ENCODE data around the gene PIR. TPM values are rescaled to one million over a fixed set of nuclear protein-coding genes. Genes with fewer than 3 reads are reported as not detected.

Gene PIR
- total RNA-seq, 4 donors from 2014 or later = 14.7 to 30.4 (median 19.1) TPM

DNA sequence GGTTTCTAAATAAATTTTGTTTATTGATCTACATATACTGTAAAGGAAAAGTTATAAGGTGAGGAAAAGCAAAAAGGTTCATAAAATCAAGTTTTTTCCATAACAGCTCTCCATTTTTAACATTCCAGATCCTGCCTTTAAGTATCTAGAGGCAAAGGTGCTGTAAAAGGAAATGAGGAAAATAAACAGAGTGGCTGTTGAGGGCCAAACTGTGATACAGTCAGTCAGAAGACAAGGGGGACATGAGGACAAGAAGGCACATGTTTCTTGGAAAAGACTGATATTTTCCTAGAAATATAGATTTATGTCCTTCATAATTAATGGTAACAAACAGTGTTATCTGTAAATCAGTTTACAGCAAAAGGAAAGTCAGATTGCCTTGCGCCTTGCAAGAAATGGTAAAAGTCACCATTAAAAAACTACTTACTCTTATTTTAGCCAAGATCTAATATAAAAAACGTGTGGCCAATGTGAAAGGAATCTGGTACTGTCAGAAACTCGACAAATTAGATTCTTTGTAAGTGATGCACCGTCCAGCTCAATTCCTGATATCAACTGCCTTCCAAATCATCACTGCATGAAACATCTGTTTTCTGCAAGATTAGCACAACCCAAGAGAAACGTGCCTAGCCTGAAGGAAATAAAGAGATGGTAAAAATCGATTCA, 75.0 kb downstream of the PIR start:
- Histone ChIP-seq H3K36me3 (no peaks in the 10 kb centered on the region), H3K4me3 (no peak overlapping the region), H3K9me3 (no peaks in the 10 kb centered on the region), H3K4me1 (no peaks in the 10 kb centered on the region), H3K27ac (no peak overlapping the region), H3K27me3 (no peaks in the 10 kb centered on the region)
- WGBS, 2 donors (ENCODE audit: low coverage in 1 of 2) = 28 to 45% methylated on average over 6 of the region's 6 CpGs
- ATAC-seq = peak; percentile 39
- TF ChIP-seq CTCF (IDR thresholded peaks at IDR 0.05) (no peak), POLR2AphosphoS5 (IDR thresholded peaks at IDR 0.05) (peak; percentile 24)

- ATAC-seq = no peak
- WGBS, 2 donors (ENCODE audit: low coverage in 1 of 2) = 76 to 98% methylated on average over 10 of the region's 10 CpGs
- no peak for TF ChIP-seq POLR2A (IDR thresholded peaks at IDR 0.05)
- no peak for TF ChIP-seq POLR2AphosphoS5 (IDR thresholded peaks at IDR 0.05)
- TF ChIP-seq CTCF (IDR thresholded peaks at IDR 0.05) = no peak
- no peak for TF ChIP-seq EP300 (IDR thresholded peaks at IDR 0.05)
- no peaks in the 10 kb centered on the region for H3K4me1 ChIP-seq
- H3K36me3 ChIP-seq = no peaks in the 10 kb centered on the region
- no peak overlapping the region for H3K4me3 ChIP-seq
- no peaks in the 10 kb centered on the region for H3K27me3 ChIP-seq
- H3K27ac ChIP-seq = no peak overlapping the region
- no peaks in the 10 kb centered on the region for H3K9me3 ChIP-seq
These were observed 76.8 kb downstream of the PIR start for GRCh38 chrX:15416133-15416993.

DNA sequence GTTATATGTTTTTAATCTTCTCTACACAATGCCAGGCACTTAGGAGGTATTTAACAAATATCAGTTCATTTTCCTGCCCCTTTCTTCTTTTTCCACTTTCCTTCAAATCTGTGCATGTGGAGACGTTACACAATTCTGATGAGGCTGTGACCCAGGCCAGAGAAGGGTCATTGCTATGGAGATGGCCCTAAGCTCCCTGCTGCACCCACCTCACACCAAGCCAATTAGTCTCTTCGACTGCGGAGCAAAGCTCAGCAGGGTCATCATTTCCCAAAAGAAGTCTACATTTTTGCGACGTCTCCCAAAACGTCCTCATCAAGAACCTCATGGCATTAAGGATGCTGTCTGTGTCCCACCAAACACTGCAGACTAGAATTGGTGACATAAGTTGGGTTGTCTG, 80.0 kb downstream of the PIR start:
- WGBS, 2 donors (ENCODE audit: low coverage in 1 of 2) = 61 to 63% methylated on average over 2 to 3 of the region's 6 CpGs
- no peak for ATAC-seq
- H3K36me3 ChIP-seq = no peaks in the 10 kb centered on the region

DNA sequence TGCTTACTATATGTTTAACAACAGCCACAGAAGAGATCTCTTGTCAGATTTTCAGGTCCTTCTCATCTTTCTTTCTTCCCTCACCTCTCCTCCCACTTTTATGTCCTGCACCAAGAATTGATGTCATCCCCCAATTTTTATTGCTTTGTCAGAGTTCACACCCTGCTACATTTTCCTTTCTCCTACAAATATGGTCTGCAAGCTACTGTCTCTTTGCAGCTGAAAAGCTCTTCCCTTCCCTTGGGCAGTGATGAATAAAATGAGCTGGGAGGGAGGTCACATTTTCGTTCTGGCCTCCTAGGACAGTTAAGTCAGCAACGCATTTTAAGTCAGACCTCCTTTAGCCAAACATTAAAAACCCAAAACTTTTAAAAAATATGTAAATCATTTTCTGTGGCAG, 82.2 kb downstream of the PIR start:
- ATAC-seq = no peak

More for the DNA sequence above, 80.0 kb downstream of the PIR start:
- H3K27ac ChIP-seq = no peak overlapping the region
- H3K9me3 ChIP-seq = no peaks in the 10 kb centered on the region
- no peaks in the 10 kb centered on the region for H3K27me3 ChIP-seq
- TF ChIP-seq EP300 (IDR thresholded peaks at IDR 0.05) (no peak), POLR2AphosphoS5 (IDR thresholded peaks at IDR 0.05) (no peak), POLR2A (IDR thresholded peaks at IDR 0.05) (no peak), CTCF (IDR thresholded peaks at IDR 0.05) (no peak)
- no peaks in the 10 kb centered on the region for H3K4me1 ChIP-seq
- no peak overlapping the region for H3K4me3 ChIP-seq

More for the DNA sequence above, 82.2 kb downstream of the PIR start:
- H3K9me3 ChIP-seq = no peaks in the 10 kb centered on the region
- WGBS, 2 donors (ENCODE audit: low coverage in 1 of 2) = 43% methylated on average over 1 of the region's 2 CpGs; no CpG with 5 or more reads in 1 of the 2 donors
- no peak overlapping the region for H3K4me3 ChIP-seq
- no peak overlapping the region for H3K27ac ChIP-seq
- no peaks in the 10 kb centered on the region for H3K36me3 ChIP-seq
- no peaks in the 10 kb centered on the region for H3K4me1 ChIP-seq
- H3K27me3 ChIP-seq = no peaks in the 10 kb centered on the region
- TF ChIP-seq CTCF (IDR thresholded peaks at IDR 0.05) (no peak), EP300 (IDR thresholded peaks at IDR 0.05) (no peak), POLR2AphosphoS5 (IDR thresholded peaks at IDR 0.05) (no peak), POLR2A (IDR thresholded peaks at IDR 0.05) (no peak)

Measured in gastroesophageal sphincter (tissue), 4 donors.